ENCODE results near the gene TSHZ1.

The TSHZ1 gene

DNA sequence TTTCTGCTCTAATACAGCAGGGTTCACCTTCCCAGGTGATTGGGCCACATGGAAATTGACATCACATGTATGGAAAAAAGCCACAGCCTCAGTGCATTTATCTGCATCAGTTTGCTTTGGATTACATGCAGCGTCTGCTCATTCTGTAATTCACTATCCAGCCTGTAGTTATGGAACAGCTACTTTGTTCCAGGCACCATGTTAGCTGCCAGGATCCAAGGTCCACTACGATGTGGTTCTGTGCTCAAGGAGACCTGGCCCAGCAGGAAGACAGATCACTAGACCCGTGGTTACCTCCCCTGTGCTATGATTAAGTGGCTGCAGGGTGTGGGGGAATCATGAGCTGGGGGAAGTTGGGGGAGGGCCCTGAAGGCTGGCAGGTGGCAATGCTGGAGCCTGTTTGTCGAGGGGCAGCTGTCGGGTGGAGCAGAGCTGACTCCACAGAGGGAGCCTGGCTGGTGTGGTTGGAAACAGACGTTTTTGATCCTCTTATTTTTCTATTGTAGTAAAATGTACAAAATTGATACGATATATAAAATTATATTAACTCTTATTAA is 58.6 kb downstream of the TSHZ1 start:
- DNase-seq (ENCODE audit: low read depth in 2 of 2): no peak

DNA sequence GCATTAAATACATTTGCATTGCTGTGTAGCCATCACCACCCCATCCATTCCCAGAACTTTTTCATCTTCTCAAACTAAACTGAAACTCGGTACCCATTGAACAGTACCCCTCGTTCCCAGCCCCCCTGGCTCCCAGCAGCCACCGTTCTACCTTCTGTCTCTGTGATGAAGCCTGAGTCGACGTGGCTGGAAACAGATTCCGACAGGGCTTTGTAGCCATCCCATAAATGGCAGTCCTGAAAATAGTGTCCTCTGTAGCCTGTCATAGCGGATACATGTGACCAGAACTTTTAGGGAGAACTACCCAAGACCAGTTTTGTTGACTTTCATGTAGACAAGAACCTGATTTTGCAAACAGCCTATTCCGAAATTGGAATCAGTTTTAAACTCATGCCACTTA is 59.1 kb downstream of the TSHZ1 start:
- DNase-seq (ENCODE audit: low read depth in 2 of 2): no peak

DNA sequence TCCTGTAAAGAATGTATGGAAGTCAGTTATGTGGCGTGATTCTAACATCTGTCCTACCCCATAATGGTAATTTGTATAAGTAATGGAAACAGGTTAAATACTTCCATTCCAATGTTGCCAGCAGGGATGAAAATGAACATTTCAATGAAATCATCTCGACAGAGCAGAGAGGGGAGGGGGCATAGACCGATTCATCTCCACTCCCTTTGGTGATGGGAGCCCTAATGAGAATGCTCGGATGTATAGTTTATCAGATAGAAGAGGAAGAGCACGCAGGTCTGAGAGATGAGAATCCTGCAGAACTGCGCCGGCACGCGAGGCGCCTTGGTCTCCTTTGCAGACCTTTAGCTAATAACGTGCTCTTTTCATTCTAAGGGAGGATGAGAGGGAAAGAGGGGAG is 61.4 kb downstream of the TSHZ1 start:
- no peak for DNase-seq (ENCODE audit: low read depth in 2 of 2)

DNA sequence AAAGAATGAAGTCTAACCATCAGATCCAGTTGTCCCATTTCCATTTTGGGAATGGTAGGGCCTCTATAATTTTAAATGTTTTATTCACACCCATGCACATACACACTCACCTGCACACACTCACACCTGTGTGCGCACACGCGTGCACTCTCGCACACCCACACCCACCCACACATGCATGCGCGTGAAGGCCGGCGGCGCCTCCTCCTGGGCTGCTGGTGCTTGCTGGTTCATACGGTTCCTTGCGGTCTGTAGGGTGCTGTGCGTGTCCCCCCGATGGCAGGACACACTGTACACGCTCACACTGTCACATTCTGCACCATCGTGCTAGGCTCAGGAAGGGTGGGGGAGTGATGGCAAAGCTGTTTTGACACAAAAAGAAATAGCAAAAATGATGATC is 63.2 kb downstream of the TSHZ1 start:
- DNase-seq (ENCODE audit: low read depth in 2 of 2): no peak

DNA sequence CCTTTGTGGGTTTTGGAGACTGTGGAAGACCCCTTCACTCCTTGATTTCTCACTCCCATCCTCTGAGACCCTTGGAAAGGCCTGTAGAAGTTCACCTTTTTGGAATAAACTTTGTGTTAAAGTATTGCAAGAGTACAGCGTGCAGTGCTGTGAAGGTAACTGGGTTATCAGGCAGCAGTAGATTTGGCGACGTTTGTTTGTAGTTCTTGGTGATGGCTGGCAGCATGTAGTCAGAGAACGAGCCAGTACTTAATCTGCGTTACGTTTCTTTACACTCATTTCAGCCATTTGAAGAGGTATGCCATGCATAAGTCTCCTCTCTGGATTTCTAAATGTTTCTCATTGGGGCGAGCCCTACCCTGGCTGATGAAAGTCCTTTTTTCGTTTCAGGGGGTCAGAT is 64.6 kb downstream of the TSHZ1 start:
- DNase-seq (ENCODE audit: low read depth in 2 of 2): no peak

DNA sequence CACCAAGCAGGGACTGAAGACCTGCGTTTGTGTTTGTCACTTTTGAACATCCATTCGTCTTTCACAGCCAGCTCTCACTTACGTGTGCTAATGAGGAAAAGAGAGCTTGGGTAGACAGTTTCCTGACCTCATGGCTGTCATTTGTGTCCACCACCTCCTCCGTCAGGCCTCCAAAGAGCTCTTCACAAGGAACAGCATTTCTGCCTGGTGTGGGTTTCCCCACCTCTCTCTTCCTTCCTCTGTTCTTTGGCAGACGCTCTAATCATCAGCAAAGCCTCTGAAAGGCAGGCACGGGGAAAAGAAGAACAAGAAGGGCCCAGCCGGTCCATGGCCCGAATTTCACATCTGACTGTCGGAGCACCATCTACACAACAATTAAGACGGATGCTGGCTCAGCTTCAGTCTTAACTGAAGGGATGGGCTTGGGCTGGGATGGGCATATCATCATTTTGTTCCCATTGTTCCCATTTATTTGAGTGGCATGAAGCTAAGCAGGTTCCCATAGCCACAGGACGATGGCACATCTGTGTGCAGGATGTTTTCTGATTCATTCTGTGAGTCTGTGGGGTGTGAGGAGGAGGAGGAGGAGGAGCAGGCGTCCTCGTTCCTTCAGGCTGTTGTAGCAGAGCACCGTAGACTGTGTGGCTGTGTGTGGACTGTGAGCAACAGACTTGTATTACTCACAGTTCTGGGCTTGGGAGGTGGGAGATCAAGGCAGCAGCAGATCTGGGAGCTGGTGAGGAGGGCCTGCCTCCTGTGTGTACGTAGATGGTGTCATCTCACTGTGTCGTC is 66.4 kb downstream of the TSHZ1 start:
- no peak for DNase-seq (ENCODE audit: low read depth in 2 of 2)

DNA sequence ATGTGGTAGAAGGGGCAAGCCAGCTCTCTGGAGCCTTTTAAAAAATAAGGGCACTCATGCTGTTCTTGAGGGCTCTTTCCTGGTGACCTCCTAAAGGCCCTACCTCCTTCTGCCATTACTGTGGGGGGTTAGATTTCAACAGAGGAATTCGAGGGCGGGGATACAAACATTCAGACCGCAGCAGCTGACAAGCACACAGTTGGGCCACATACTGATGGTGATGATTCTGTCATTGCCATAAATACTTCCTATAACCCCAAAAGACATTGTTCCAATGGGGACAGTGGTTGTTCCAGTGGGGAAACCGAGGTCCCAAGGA is 67.0 kb downstream of the TSHZ1 start:
- no peak for DNase-seq (ENCODE audit: low read depth in 2 of 2)

DNA sequence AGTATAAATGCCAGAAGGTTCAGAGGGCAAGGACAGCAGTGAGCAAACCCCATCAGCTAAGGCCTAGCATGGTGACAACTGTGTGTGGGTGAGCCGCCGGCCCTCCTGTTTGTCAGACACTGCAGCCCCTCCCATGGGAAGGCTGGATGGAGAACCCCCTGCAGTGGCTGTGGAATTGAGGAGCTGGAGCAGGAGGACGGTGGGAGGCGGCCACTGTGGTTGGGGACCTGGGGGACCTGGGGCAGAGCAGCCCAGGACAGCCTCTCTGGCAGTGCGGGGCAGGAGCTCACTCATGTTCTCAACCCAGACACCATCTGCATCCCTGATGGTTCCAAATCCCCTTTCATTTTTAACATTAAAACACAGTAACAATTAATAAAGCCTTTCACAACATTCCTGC is 68.8 kb downstream of the TSHZ1 start:
- DNase-seq (ENCODE audit: low read depth in 2 of 2): no peak

DNA sequence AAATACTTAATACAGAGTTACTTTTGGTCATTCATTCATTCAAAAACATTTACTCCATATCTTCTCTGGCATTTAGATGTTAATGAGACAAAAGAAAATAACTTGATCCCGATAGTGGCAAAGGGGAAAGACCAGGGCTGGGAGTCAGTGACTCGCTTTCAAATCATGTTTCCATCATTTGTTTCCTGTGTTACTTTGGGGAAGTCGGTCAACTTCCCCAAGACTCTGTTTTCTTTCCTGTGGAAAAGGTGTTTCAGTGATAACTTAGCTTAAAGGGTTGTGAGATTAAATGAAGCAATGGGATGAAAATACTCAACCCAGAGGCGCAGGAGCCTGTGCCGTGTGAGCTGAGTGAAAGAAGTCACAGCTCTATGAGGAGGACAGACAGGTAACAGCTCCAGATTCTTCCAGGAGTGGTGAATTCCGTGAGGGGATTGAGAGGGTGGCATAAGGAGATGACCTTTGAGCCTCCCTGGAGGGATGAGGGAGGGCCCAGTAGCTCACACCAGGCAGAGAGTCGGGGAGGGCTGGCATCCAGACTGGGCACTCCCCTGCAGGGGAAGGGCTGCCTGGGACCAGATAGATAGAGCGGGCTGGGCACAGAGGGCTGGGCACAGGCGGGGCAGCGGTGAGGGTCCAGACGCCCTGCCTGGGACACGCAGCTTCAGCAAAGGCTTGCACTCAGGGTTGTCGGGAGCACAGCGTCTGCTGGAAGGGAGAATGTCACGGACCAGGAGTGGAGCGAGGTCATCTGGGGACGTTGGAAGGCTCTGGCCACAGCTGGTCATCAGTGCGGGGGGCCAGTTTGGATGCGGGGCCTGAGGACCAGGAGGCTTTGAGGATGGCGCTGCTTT is 70.1 kb downstream of the TSHZ1 start:
- no peak for DNase-seq (ENCODE audit: low read depth in 2 of 2)

DNA sequence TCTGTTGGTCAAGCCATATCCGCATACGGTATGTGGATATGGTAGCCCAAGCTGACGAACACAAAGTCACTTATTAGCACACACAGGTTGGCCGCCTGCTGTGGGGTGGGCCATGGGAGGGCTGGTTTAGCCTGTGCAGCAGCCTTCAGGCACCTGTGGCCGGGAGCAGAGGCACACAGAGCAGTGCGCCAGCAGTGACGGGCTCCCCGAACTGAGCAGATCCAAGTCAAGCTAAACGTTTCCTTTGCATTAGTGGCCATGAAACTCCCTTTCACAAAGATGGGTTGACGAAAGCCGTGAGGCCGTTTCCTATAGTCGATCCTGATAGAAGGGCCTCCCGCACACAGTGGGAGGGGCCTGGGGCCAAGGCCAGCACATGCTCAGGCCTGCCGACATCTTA is 72.1 kb downstream of the TSHZ1 start:
- DNase-seq (ENCODE audit: low read depth in 2 of 2): no peak

DNA sequence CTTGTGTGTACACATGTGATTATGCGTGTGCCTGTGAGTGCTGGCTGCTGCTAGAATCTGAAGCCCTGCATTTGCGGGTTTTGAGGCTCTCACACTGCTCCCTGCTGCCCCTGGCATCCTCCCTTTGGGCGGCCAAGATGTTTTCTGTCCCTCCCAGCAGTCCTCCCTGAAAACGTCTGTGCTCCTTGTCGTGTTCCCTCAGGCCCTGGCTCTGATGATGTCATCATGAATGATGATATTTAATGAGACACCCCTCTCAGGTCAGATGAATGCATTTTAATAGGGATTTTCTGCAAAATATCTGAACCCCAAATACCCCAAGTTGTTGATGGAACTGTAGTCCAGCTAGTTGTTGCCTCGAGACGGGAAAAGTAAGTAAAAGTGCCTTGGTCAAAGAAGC is 73.1 kb downstream of the TSHZ1 start:
- no peak for DNase-seq (ENCODE audit: low read depth in 2 of 2)

DNA sequence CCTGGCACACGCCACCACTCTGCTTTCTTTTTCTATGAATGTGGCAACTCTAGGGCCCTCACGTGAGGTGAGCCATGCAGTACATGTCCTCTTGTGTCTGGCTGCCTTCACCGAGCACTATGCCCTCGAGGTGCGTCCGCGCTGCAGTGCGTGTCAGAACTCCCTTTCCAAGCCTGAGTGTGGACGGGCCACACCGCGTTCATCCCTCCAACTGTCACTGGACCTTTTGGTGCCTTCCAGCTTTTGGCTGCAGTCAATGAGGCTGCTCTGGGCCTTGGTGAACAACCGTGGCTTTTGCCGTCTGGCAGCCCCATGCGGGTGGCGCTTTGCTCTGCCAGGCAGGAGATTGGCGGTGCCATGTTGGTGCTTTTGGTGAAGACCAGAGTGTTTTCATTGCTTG is 74.0 kb downstream of the TSHZ1 start:
- no peak for DNase-seq (ENCODE audit: low read depth in 2 of 2)

DNA sequence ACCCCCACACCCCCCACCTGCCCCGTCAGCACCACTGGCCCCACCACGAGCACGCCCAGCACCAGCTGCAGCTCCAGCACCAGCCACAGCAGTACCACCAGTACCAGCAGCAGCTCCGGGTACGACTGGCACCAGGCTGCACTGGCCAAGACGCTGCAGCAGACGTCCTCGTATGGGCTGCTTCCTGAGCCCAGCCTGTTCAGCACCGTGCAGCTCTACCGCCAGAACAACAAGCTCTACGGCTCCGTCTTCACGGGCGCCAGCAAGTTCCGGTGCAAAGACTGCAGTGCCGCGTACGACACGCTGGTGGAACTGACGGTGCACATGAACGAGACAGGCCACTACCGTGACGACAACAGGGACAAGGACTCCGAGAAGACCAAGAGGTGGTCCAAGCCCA is 75.3 kb downstream of the TSHZ1 start:
- no peak for DNase-seq (ENCODE audit: low read depth in 2 of 2)

DNA sequence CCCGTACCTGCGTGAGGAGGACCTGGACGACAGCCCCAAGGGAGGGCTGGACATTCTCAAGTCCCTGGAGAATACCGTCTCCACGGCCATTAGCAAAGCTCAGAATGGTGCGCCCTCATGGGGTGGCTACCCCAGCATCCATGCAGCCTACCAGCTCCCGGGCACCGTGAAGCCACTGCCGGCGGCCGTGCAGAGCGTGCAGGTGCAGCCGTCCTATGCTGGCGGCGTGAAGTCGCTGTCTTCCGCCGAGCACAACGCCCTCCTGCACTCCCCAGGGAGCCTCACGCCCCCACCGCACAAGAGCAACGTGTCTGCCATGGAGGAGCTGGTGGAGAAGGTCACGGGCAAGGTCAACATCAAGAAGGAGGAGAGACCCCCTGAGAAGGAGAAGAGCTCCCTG is 76.4 kb downstream of the TSHZ1 start:
- no peak for DNase-seq (ENCODE audit: low read depth in 2 of 2)

DNA sequence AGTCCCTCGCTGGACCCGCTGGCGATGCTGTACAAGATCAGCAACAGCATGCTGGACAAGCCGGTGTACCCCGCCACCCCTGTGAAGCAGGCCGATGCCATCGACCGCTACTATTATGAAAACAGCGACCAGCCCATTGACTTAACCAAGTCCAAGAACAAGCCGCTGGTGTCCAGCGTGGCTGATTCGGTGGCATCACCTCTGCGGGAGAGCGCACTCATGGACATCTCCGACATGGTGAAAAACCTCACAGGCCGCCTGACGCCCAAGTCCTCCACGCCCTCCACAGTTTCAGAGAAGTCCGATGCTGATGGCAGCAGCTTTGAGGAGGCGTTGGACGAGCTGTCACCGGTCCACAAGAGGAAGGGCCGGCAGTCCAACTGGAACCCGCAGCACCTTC is 77.1 kb downstream of the TSHZ1 start:
- DNase-seq (ENCODE audit: low read depth in 2 of 2): no peak

DNA sequence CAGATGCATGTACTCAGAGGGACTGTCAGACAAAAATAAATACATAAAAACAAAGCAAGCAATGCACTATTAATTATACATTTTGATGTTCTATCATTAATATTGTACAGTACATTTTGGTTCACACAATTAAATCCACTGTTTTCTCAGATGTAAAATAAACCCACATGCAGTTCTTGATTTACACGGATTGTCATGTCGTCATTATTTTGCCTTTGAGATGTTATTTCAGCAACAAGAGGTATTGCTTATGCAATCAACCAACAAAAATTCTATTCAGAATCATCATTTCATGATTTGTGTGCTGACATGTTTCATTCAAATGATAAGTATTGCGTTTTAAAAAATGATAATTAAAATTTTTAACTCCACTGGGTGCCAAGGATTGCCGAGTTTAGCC is 79.2 kb downstream of the TSHZ1 start:
- no peak for DNase-seq (ENCODE audit: low read depth in 2 of 2)

DNA sequence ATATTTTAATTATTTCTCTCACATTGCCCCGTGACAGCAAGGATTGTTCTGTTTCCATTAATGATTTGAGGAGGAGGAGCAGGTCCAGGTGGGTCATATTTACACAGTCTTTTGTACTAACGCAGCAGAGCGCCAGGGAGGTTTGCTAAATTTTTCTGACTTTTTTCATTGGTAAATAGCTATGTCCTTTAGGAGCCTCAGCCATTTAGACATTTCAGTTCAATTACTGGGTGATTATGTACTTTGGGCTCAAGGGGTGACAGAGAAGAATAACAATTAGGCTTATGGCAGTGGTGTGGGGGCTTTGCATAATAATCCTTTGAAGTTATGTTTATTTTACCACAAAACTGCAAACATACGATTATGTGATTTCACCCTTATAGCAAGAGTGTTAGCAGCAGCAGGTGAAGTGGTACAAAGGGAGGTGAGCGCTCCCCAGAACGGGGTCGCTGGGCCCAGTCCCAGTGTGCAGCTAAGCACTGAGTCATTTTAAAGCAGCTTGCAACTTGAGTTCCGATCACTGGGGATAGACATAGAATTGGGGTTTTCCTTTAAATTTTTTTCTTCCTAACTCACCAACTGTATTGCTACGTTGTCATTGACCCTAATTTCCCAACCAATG is 80.3 kb downstream of the TSHZ1 start:
- DNase-seq (ENCODE audit: low read depth in 2 of 2): no peak

DNA sequence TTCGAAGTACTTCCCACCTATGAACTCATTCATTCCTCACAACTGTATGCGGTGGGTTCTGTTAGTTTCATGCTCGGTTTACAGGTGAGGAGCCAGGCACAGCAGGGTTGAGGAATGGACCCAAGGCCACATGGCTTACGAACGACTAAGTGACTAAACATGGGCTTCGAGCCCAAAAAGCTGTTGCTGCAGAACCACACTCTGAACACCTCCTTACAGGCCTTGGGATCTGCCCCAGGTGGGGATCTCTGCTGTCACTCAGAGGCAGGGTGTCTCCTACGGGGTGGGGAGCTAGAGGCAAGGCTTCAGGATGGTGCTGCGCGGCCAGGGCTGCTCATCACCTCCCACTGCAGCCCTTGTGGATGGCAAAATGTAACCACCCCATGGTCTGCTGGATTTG is 80.9 kb downstream of the TSHZ1 start:
- DNase-seq (ENCODE audit: low read depth in 2 of 2): no peak

DNA sequence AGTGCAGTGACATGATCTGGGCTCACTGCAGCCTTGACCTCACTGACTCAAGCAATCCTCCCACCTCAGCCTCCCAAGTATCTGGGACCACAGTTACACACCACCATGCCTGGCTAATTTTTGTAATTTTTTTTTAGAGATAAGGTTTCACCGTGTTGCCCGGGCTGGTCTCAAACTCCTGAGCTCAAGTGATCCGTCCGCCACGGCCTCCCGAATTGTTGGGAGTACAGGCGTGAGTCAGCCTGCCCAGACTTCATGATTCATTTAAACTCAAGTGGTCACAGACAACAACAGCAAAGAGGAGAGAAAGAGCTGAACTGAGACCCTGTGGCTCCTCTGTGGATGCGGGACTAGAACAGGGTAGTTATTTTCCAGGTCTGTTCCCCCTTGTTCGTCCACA is 83.0 kb downstream of the TSHZ1 start:
- no peak for DNase-seq (ENCODE audit: low read depth in 2 of 2)

DNA sequence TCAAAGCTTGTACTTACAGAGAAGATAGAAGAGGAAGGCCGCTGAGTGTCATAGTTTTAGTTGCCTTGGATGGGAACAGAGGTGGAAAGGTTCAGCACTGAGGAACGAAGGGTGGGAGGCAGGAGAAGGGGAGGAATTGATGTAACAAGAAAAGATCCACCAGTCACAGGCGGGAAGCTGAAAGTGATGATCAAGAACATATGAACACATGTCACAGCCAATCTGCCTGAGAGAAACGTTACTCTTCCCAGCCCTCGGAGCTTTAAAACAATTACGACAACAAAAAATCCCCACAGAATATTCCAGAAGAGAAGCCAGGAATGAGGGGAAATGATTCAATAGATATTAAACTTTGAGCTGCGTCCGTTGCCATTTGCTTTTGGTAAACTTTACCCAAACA is 87.1 kb downstream of the TSHZ1 start:
- no peak for DNase-seq (ENCODE audit: low read depth in 2 of 2)

DNA sequence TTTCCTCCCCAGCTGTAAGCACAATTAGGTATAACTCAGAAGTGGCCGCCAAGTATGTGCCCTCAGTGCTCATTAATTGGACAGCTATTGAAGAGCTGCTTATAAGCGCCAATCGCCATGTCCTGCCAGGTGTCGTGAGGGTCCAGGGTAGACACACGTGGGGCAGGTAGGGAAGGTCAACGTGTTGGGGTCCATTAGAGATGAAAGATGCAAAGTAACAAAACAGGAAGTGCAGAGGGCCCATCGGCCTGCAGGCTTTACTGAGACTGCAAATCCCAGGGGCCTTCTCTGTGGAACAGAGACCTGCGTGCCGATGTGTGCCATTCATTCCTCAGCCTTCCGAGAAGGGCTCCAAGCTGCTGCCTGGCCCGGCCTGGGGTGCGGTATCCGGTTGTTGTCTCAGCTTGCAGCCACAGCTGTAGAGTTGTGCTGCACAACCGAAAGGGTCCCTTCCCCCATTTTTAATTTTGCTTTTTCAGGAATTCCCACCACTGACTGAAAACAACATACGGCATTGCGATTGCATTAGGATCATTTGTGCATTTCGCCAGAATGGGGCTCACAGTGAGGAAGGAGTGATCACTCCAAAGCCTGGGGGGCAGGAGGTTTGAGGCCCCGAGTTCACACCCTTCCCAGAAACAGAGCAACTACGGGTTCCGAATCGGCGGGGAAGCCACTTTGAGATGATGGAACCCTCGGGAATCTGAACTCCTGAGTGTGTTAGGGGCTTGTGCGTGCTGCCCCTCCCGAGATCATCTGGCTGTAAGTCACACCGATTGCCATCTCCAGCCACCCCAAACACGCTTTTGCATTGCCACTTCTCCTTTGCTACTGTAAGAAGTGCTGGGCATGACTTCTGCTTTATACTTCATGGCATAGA is 94.3 kb downstream of the TSHZ1 start:
- no peak for DNase-seq (ENCODE audit: low read depth in 2 of 2)

DNA sequence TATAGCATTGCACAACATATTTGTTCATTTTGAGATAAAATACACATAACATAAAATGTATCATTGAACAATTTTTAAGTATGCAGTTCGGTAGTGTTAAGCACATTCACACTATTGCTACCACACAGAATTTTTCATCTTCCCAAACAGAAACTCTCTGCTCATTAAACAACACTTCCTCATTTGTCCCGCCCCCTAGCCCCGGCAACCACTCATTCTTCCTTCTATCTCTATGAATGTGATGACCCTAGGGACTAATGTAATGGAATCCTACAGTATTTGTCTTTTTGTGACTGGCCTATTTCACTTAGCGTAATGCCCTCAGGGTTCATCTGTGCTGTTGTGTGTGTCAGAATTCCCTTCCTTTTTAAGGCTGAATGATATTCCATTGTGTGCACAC is 95.4 kb downstream of the TSHZ1 start:
- no peak for DNase-seq (ENCODE audit: low read depth in 2 of 2)

Data from stimulated activated CD4-positive, alpha-beta T cell treated with anti-CD3 and anti-CD28 coated beads, Interleukin-1b, Interleukin-23, amount 100 ng/mL, for 1 hour (primary cell).